ENCODE measurements around the gene RARB.

RARB gene

DNA sequence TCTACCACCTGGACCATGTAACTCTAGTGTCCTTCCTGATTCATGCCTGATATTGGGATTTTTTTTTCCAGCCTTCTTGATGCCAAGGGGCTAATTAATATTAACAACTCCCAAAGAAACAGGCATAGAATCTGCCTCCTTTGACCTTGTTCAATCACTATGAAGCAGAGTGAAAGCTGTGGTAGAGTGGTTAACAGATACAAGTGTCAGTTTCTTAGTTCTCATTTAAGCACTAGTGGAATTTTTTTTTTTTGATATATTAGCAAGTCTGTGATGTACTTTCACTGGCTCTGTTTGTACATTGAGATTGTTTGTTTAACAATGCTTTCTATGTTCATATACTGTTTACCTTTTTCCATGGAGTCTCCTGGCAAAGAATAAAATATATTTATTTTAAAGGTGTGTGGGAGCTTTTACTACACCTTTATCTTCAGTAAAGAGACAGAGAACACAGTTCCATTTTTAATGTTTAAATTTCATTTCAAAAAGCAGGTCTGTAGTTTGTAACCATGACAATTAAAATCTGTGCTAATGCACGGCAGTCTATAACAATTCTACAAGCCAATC, 169.6 kb downstream of the RARB start:
- no peaks in the 10 kb centered on the region for H3K9me3 ChIP-seq (ENCODE audit: insufficient read depth, low read length)
- H3K9ac ChIP-seq (ENCODE audit: low read length), result no peak overlapping the region
- no peaks in the 10 kb centered on the region for H3K79me2 ChIP-seq (ENCODE audit: low read length)
- TF ChIP-seq EZH2phosphoT487 (IDR thresholded peaks at IDR 0.05; ENCODE audit: low read depth), result no peak
- TF ChIP-seq, protein P1, sequence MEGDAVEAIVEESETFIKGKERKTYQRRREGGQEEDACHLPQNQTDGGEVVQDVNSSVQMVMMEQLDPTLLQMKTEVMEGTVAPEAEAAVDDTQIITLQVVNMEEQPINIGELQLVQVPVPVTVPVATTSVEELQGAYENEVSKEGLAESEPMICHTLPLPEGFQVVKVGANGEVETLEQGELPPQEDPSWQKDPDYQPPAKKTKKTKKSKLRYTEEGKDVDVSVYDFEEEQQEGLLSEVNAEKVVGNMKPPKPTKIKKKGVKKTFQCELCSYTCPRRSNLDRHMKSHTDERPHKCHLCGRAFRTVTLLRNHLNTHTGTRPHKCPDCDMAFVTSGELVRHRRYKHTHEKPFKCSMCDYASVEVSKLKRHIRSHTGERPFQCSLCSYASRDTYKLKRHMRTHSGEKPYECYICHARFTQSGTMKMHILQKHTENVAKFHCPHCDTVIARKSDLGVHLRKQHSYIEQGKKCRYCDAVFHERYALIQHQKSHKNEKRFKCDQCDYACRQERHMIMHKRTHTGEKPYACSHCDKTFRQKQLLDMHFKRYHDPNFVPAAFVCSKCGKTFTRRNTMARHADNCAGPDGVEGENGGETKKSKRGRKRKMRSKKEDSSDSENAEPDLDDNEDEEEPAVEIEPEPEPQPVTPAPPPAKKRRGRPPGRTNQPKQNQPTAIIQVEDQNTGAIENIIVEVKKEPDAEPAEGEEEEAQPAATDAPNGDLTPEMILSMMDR (IDR thresholded peaks at IDR 0.05; ENCODE audit: low read depth, low read length), result no peak
- no peak overlapping the region for H3K4me2 ChIP-seq (ENCODE audit: low read length)
- H3K4me1 ChIP-seq (ENCODE audit: low read length), result no peaks in the 10 kb centered on the region
- no peaks in the 10 kb centered on the region for H4K20me1 ChIP-seq (ENCODE audit: insufficient read depth, low read length)
- no peak overlapping the region for H3K27ac ChIP-seq (ENCODE audit: low read length)
- no peak overlapping the region for H2AFZ ChIP-seq (ENCODE audit: low read depth, low read length)
- H3K36me3 ChIP-seq (replicated peaks; ENCODE audit: low read depth, low read length), result peaks cover 16% of the 10 kb centered on the region
- H3K27me3 ChIP-seq (ENCODE audit: low read depth, low read length), result no peaks in the 10 kb centered on the region
- H3K4me3 ChIP-seq (ENCODE audit: low read length), result no peak overlapping the region

DNA sequence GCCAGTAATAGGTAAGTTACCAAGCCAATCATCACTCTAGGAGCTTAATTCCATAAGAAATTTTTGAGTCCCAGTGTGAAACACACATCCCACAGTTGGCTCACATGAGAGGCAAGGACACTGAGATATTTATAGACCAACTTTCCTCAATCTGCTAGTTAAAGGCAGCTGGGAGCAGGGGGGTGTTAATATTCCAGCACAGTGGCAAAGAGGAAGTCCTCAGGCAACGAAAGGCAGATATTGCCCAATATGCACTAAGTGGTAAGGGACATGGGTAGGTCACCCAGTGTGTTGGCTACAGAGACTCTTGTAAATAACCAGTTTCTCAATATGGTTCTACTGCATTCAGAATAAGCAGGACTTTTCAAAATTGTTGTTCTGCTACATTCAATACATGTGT, 175.6 kb downstream of the RARB start:
- Histone ChIP-seq H3K27me3 (ENCODE audit: low read depth, low read length) (no peaks in the 10 kb centered on the region), H2AFZ (ENCODE audit: low read depth, low read length) (no peak overlapping the region), H3K27ac (ENCODE audit: low read length) (no peak overlapping the region), H3K9ac (ENCODE audit: low read length) (no peak overlapping the region), H4K20me1 (ENCODE audit: insufficient read depth, low read length) (no peaks in the 10 kb centered on the region), H3K4me1 (ENCODE audit: low read length) (no peaks in the 10 kb centered on the region), H3K36me3 (replicated peaks; ENCODE audit: low read depth, low read length) (peaks cover 45% of the 10 kb centered on the region), H3K4me2 (ENCODE audit: low read length) (no peak overlapping the region), H3K9me3 (ENCODE audit: insufficient read depth, low read length) (no peaks in the 10 kb centered on the region), H3K79me2 (ENCODE audit: low read length) (no peaks in the 10 kb centered on the region), H3K4me3 (ENCODE audit: low read length) (no peak overlapping the region)
- TF ChIP-seq EZH2phosphoT487 (IDR thresholded peaks at IDR 0.05; ENCODE audit: low read depth), result no peak
- TF ChIP-seq, protein P1 (IDR thresholded peaks at IDR 0.05; ENCODE audit: low read depth, low read length), result no peak

DNA sequence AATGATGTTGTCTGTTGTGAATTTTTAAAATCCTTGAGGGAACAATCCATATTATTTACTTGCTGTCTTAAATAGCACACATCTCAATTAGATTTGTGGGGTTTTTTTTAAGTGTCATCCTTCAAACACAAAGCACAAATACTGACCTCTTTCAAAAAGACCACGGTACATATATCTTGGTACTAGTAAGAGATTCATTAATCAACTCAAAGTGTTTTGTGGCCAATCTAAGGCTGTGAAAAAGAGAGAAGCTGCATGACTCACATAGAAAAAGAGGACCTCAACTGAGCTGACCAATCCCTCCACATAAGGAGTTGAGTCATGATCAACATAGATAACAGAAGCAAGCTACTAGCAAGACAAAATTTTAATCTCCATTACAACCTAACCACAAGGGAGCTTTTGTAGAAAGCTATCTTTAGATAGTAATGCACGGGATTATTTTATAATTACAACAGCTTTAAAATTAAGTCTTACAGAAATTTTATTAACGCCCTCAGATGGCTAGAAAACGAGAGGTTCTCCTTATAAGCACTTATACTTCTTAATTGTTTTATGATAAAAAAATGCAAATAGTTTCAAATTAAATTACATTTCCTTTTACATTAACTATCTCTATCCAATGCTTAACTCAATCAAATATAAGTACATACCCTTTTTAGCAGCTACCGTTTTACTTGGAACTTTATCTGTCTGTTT, 176.2 kb downstream of the RARB start:
- no peak overlapping the region for H3K9ac ChIP-seq (ENCODE audit: low read length)
- no peaks in the 10 kb centered on the region for H3K27me3 ChIP-seq (ENCODE audit: low read depth, low read length)
- H4K20me1 ChIP-seq (ENCODE audit: insufficient read depth, low read length), result no peaks in the 10 kb centered on the region
- H3K79me2 ChIP-seq (ENCODE audit: low read length), result no peaks in the 10 kb centered on the region
- TF ChIP-seq, protein P1 (IDR thresholded peaks at IDR 0.05; ENCODE audit: low read depth, low read length), result no peak
- no peak for TF ChIP-seq EZH2phosphoT487 (IDR thresholded peaks at IDR 0.05; ENCODE audit: low read depth)
- no peaks in the 10 kb centered on the region for H3K4me1 ChIP-seq (ENCODE audit: low read length)
- H3K27ac ChIP-seq (ENCODE audit: low read length), result no peak overlapping the region
- H3K4me3 ChIP-seq (ENCODE audit: low read length), result no peak overlapping the region
- no peak overlapping the region for H3K4me2 ChIP-seq (ENCODE audit: low read length)
- H3K36me3 ChIP-seq (replicated peaks; ENCODE audit: low read depth, low read length), result peaks cover 46% of the 10 kb centered on the region
- H2AFZ ChIP-seq (ENCODE audit: low read depth, low read length), result no peak overlapping the region
- H3K9me3 ChIP-seq (ENCODE audit: insufficient read depth, low read length), result no peaks in the 10 kb centered on the region

DNA sequence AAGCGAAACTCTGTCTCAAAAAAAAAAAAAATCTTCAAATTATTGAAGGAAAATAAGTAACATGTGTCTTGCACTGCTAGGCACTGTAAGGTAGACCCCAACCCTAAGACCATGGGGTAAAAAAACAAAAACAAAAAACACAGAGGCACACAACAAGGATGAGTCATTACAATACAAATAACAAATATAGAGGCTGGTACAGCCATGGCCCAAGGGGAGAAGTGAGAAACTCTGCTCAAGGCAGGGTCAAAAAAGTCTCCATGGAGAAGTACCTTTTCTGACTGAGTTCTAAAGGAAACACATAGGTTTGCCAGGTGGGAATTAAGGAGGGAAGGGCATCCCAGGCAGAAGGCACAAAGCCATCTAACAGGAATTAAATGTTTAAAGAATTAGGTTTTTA, 182.1 kb downstream of the RARB start:
- H3K9me3 ChIP-seq (ENCODE audit: insufficient read depth, low read length), result no peaks in the 10 kb centered on the region
- no peak overlapping the region for H3K4me3 ChIP-seq (ENCODE audit: low read length)
- TF ChIP-seq, protein P1 (IDR thresholded peaks at IDR 0.05; ENCODE audit: low read depth, low read length), result no peak
- TF ChIP-seq EZH2phosphoT487 (IDR thresholded peaks at IDR 0.05; ENCODE audit: low read depth), result no peak
- H3K9ac ChIP-seq (ENCODE audit: low read length), result no peak overlapping the region
- H4K20me1 ChIP-seq (ENCODE audit: insufficient read depth, low read length), result no peaks in the 10 kb centered on the region
- H2AFZ ChIP-seq (ENCODE audit: low read depth, low read length), result no peak overlapping the region
- H3K27ac ChIP-seq (ENCODE audit: low read length), result no peak overlapping the region
- H3K4me2 ChIP-seq (ENCODE audit: low read length), result no peak overlapping the region
- H3K4me1 ChIP-seq (ENCODE audit: low read length), result no peaks in the 10 kb centered on the region
- peaks cover 43% of the 10 kb centered on the region for H3K36me3 ChIP-seq (replicated peaks; ENCODE audit: low read depth, low read length)
- no peaks in the 10 kb centered on the region for H3K27me3 ChIP-seq (ENCODE audit: low read depth, low read length)
- H3K79me2 ChIP-seq (ENCODE audit: low read length), result no peaks in the 10 kb centered on the region
